ENCODE data around the gene TNFRSF19. TPM values are rescaled to one million over a fixed set of nuclear protein-coding genes. Genes with fewer than 3 reads are reported as not detected.

The TNFRSF19 gene
- total and polyA plus RNA-seq, 2 of the 13 experiments (the other 11 are each of a cell fraction or from before 2014, with no cell fraction given), result 75.3 to 77.7 TPM

GRCh38 chr13:23615395-23616081 lies 45.3 kb downstream of the TNFRSF19 start (continued):
- no peak for TF ChIP-seq ZBTB40 (IDR thresholded peaks at IDR 0.05)
- peak; percentile 46; the same call in 1 of the 2 replicates for TF ChIP-seq ZBTB40 (CRISPR knock-in tag; IDR thresholded peaks at IDR 0.05)
- no peak for TF ChIP-seq NFKB2 (CRISPR knock-in tag; IDR thresholded peaks at IDR 0.05; ENCODE audit: borderline replicate concordance)
- TF ChIP-seq NRL (CRISPR knock-in tag; IDR thresholded peaks at IDR 0.05; ENCODE audit: borderline replicate concordance), result no peak
- no peak for TF ChIP-seq TSC22D2 (CRISPR knock-in tag; IDR thresholded peaks at IDR 0.05; ENCODE audit: borderline replicate concordance)
- 0 out of 2 replicates have a peak, but pooled peaks have one; percentile 29 for TF ChIP-seq ZNF557 (CRISPR knock-in tag; IDR thresholded peaks at IDR 0.05)
- TF ChIP-seq BATF2 (CRISPR knock-in tag; IDR thresholded peaks at IDR 0.05), result no peak
- TF ChIP-seq JARID2 (CRISPR knock-in tag; IDR thresholded peaks at IDR 0.05; ENCODE audit: insufficient replicate concordance), result no peak
- no peak for TF ChIP-seq GFI1 (CRISPR knock-in tag; IDR thresholded peaks at IDR 0.05; ENCODE audit: borderline replicate concordance)
- no peak for TF ChIP-seq ZFP82 (CRISPR knock-in tag; IDR thresholded peaks at IDR 0.05; ENCODE audit: borderline replicate concordance)
- no peak for TF ChIP-seq ZBTB49 (CRISPR knock-in tag; IDR thresholded peaks at IDR 0.05; ENCODE audit: borderline replicate concordance)
- TF ChIP-seq ZNF275 (CRISPR knock-in tag; IDR thresholded peaks at IDR 0.05; ENCODE audit: borderline replicate concordance), result no peak
- no peak for TF ChIP-seq ZNF562 (CRISPR knock-in tag; IDR thresholded peaks at IDR 0.05; ENCODE audit: borderline replicate concordance)
- no peak for TF ChIP-seq IRF1 (CRISPR knock-in tag; IDR thresholded peaks at IDR 0.05; ENCODE audit: low read depth)
